GM21717 (cell line): ENCODE results near the gene FBXO8.

ENCODE experiments used
- ATAC-seq: cut with Tn5 transposase; IDR thresholded peaks from one replicate; pipeline ENCODE4 v1.9.1; 2021; ENCODE audit warnings: mild to moderate bottlenecking, moderate library complexity; ENCODE audit not compliant: unreplicated experiment

FBXO8 gene

DNA sequence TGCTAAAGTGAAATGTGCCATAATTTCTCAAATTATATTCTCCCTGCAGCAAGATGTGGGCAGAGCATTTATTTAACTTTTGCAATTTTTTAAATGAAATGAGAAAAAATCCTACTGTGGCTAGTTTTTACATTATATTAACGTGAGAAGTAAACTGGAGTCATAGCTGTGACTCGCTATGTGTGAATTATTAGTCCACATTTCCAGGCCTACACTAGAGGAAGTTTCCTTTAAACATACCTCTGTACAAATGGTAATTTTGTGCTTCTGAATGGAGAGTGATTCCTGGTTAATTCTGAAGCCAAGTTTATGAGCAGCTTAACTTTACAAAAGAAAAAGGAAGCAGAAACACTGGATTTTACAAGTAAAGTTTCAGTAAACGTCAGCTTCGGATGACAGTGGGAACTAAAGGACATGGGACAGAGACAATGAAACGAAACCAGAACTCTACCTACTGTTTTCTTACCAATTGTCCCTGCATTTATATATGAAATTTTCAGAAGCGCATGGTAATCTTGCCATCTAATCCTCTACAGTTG, 72.4 kb downstream of the FBXO8 start:
- no peak for ATAC-seq

DNA sequence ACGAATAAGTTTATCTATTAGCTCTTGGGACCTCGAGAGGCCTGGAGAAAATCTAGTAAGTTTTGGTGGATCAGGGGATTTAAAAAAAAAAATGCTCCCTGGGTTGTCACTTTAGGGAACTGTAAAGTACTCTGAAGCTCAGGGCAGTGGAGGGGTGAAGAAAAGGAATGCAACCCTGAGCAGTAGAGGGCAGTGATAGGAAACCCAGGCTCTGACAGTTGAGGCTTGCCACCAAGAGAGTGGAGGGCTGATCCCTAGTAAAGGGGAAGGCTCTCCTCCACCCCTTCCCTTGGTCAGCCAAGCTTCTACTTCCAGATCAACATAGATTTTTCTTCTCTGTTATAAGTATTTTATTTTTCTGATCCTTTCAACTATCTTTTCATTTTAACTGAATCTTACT, 73.1 kb downstream of the FBXO8 start:
- ATAC-seq = no peak

DNA sequence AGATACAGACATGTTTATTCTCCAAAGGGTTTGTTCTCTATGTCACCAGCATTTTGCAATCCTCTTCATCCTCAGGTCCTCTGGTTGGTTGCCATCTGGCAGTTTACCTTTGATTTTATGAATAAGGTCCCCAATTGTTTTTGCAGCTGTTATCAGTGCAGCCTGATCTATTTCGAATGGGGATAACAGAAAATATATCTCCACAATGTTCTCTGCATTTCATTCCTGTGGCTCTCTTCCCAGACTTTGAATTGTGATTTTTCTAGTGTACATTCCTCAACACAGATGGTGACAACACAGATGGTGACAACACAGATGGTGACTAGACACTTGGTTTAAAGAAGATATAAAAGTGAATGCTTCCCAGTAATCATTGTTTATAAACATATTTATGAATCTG, 74.1 kb downstream of the FBXO8 start:
- ATAC-seq = no peak

DNA sequence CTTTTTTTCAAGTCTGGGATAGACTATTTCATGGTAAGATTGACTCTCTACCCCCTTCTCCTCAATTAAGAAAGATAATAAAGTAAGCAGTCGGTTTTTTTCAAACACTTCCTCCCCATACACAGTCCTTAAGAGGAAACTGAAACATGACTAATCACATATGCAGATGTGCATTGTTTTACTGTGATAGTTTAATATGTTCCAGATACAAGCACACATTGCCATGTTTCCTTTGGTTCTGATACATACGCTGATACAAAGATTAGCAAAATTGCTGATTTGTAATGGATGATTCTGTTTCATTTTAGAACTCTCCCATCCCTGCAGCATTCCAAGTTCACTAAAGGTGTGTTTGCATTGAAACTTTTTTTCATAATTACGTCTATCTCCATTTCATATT, 76.1 kb downstream of the FBXO8 start:
- ATAC-seq = no peak

DNA sequence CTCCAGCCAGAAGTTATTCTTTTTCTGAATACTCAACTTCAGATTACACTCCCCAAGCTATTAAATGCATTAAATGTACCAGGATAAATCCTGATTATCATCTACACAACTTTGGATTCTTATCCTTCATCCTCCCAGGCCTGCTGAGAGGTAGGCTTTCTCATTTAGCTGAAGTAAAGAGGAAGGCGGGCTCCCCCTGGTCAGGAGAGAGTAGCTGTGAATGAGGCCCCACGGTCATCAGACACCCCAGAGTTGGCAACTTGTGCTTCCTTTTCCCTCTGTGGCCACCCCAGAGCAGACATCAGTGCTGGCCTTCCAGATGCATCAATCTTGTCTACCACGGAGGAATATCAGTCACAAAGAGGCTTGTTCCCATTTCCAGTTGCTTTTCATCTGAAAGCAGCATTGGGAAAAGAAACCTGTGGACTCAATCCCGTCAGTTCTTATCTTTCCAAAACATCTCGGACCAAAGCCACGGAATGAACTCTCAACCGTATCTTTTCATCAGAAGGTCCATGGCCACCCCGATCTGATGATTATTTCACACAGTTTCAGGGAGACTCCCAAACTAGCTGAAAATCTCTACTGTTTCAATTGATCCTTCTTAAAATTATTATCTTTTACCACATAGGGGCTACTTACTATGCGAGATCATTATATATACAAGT, 79.2 kb downstream of the FBXO8 start:
- ATAC-seq = no peak

DNA sequence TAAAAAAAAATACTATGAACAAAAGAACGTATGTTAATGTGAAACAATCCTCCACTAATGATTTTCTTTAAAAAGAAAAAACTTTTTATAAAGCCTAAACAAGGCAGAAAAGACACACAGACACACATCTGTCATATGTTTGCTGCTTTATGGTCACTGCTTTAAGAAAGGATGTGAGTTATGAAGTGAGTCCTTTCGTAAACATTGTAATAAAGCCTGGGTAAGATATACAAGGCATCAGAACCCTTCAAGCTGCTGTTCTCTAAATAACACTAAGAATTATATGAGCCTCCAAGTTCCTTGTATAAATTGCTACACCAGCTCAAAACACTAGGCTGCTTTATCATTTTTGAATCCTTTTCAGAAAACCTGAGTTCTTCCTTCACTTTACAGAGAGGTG, 81.6 kb downstream of the FBXO8 start:
- no peak for ATAC-seq

DNA sequence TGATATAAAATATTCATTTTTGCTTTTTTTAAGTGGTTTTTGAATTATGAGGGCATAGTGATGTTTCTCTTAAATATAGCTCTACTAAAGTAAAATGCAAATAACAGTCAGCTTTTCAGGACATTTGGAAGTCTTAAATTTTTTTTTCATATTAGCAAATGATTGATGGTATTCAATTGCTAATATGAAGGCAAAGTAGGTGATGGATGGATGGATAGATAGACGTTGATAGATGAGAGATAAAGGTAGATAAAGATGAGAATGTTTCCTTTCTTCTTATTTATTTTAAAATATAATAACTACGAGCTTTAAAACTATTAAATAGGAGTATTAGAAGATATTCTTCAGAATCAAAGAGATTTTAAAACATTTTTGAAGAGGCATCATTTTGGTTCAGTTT, 83.7 kb downstream of the FBXO8 start:
- no peak for ATAC-seq

DNA sequence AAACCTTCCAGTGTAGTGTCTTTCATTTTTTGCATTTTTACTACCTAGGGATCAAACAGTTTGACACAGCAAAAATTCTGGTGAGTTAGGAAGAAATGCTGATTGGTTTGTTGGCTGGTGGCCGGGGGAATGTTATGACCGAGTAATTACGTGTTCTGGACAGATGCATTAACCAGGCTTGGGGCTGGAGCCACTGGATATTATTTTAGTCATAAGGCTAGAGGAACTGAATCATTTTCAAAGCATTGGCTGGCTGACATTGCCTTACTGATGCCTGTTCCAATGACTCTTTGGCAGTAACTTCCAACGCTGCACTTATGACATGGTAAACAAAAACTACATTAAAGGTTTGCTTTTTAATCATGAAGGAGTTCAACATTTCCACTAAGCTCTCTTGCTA, 84.6 kb downstream of the FBXO8 start:
- ATAC-seq = no peak

DNA sequence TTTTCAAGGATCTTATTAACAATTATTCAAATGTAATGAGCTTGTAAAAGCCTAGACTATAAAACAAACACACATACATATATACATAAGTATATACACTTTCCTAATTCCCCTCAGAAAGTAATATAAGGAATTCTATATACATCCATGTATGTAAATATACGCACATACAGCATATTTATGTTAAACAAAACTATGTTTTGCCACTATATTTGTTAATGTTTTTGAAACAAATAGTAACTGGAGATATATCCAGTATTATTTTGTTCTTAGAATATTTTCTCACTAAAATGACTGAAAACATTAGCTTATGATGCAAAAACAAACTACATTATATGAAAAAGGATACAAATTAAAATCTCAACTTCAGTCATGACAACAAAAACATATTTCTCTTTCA, 85.1 kb downstream of the FBXO8 start:
- ATAC-seq = no peak

DNA sequence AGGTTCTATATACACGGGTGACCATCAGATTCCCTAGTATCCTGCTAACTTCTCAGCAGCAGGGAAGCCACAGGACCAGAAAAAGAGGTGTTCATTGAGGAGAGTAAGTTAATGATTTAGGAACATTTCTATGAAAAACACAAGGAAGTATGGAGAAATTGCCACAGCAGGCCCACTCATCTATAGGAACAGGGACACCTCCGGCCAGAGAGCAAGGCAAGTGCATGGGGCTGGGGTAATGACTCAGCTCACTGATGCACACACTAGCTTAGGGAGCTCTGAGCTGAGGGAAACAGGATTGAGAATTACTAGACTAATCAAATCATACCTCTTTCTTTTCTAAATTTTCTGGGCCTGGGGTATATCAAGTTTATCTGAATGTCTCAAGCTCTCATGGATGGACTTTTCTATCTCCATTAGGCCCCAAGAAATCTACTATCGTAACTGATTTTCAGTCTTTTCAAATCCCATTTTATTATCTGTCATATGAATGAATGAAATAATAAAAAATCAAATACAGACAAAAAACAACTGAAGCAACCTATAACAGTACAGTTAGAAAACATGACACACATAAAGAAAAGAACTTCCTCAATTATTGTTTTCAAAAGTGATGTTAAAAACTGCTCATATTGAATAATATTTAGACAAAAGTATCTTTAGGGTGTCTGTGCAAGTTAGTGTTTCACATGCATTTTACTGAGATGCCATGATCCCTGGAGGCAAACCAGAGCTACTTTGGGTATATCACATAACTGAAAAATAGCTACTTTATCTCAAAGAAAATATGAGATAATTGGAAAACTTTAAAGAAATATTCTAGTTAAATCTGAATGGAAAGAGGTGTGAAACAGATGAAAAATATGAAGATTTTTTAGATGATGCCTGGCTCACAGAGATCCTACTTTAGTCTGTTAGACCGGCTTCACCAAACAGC, 89.8 kb downstream of the FBXO8 start:
- ATAC-seq = no peak

DNA sequence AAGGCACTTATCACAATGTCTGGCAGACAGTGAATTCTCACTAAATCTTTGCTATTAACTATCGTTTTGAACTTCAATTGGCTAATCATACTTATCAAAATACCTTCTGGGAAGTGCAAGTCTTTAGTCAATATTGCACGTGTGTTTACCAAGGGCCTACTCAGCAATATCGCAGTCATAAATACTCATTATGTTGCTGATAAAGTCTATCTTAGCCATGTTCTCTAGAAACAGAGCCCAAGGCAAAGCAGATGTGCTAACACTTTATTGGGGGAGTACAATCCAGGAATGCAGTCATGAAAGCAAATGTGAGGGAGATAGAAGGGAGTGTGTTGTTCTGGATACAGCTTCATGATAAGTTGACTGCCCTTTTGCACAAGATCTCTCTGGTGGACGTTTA, 90.5 kb downstream of the FBXO8 start:
- ATAC-seq = no peak

DNA sequence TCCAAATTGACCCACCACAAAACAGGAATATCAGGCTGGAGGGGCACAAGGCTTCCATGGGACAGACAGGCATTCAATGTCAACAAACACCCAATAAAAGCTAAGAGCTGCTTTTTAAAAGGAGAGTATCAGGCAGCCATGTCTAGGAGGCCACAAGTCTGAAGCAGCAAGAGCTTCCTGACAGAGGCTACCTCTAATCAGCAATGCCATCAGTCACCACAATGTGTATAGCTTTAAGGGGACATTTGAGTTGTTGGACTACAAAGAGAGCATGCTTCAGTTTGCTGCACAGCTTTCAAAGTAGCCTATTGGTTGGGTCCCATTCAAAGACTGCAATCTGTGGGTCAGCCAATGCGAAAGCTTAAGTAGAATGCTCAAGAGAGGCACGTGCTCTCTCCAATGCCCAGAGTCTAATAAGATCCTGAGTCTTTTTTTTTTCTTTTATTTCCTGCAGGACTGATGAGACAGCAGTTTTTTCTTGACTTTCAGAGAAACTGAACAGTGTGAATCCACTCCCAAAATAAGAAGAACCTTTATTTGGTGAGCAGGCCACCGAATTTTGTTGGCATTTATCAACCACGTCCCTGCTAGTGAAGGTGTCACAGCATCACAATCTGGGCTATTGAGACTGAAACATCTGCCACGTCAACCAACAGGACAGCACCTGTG, 92.5 kb downstream of the FBXO8 start:
- ATAC-seq = no peak

DNA sequence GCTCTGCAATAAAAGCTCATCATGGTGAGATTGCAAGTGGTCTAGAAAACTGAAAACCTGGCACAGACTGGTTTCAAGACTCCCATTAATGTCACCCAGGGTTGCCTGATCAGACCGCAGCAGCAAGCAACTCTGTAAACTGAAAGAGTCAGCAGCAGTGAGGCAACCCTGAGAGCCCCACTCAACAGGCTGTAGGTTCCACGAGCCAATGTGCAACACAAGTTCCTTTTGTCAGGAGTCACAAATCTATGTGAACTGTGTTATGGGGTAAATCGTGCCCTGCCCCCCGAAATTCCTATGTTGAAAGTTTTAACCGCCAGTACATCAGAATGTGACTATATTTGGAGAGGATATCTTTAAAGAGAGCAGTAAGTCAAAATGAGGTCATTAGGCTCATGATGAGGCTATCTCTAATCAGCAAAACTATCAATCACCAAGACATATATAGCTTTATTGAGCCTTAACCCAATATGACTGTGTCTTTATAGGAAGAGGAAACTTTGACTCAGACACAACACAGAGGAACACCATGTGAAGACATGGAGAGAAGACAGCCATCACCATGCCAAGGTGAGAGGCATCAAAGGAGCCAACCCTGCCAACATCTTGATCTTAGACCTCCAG, 94.0 kb downstream of the FBXO8 start:
- ATAC-seq = no peak
